HG03439 (cell line): ENCODE results near the gene ZNF12.
"Not testable (repeated sequence)": the region's sequence is repeated elsewhere in the genome, so short reads cannot be mapped to it uniquely, and the experiment has no call there.

Experiments used
- ATAC-seq: cut with Tn5 transposase; IDR thresholded peaks from one replicate; pipeline ENCODE4 v1.9.1; 2021; ENCODE audit warnings: mild to moderate bottlenecking, moderate library complexity; ENCODE audit not compliant: unreplicated experiment

ZNF12 gene

GRCh38 chr7:6700793-6701192, 6.0 kb downstream of the ZNF12 start:
- no peak for ATAC-seq

- no peak for ATAC-seq
These were observed 15.1 kb downstream of the ZNF12 start for GRCh38 chr7:6691609-6692106.

- ATAC-seq = no peak
These were observed 15.6 kb downstream of the ZNF12 start for GRCh38 chr7:6691103-6691502.

- no peak for ATAC-seq
These were observed 26.6 kb downstream of the ZNF12 start for GRCh38 chr7:6680146-6680545.

- no peak for ATAC-seq
These were observed 30.8 kb downstream of the ZNF12 start for GRCh38 chr7:6675807-6676405.

GRCh38 chr7:6670851-6671250, 35.9 kb downstream of the ZNF12 start:
- not testable (repeated sequence) for ATAC-seq

- ATAC-seq = no peak
These were observed 48.0 kb downstream of the ZNF12 start for GRCh38 chr7:6658618-6659345.

GRCh38 chr7:6656413-6656812, 50.3 kb downstream of the ZNF12 start:
- no peak for ATAC-seq

- ATAC-seq = no peak
These were observed 50.9 kb downstream of the ZNF12 start for GRCh38 chr7:6655636-6656385.

- no peak for ATAC-seq
These were observed 51.7 kb downstream of the ZNF12 start for GRCh38 chr7:6654842-6655610.

- no peak for ATAC-seq
These were observed 52.5 kb downstream of the ZNF12 start for GRCh38 chr7:6654113-6654841.

- no peak for ATAC-seq
These were observed 53.4 kb downstream of the ZNF12 start for GRCh38 chr7:6653071-6654003.

- no peak for ATAC-seq
These were observed 54.2 kb downstream of the ZNF12 start for GRCh38 chr7:6652446-6653011.

GRCh38 chr7:6651851-6652445, 54.8 kb downstream of the ZNF12 start:
- ATAC-seq = no peak

- no peak for ATAC-seq
These were observed 56.2 kb downstream of the ZNF12 start for GRCh38 chr7:6650521-6651011.

- ATAC-seq = no peak
These were observed 56.7 kb downstream of the ZNF12 start for GRCh38 chr7:6650086-6650485.

- no peak for ATAC-seq
These were observed 57.3 kb downstream of the ZNF12 start for GRCh38 chr7:6649241-6649961.

GRCh38 chr7:6648815-6649104, 58.0 kb downstream of the ZNF12 start:
- ATAC-seq = no peak
